ENCODE results near the gene MAST1.

Gene MAST1

DNA sequence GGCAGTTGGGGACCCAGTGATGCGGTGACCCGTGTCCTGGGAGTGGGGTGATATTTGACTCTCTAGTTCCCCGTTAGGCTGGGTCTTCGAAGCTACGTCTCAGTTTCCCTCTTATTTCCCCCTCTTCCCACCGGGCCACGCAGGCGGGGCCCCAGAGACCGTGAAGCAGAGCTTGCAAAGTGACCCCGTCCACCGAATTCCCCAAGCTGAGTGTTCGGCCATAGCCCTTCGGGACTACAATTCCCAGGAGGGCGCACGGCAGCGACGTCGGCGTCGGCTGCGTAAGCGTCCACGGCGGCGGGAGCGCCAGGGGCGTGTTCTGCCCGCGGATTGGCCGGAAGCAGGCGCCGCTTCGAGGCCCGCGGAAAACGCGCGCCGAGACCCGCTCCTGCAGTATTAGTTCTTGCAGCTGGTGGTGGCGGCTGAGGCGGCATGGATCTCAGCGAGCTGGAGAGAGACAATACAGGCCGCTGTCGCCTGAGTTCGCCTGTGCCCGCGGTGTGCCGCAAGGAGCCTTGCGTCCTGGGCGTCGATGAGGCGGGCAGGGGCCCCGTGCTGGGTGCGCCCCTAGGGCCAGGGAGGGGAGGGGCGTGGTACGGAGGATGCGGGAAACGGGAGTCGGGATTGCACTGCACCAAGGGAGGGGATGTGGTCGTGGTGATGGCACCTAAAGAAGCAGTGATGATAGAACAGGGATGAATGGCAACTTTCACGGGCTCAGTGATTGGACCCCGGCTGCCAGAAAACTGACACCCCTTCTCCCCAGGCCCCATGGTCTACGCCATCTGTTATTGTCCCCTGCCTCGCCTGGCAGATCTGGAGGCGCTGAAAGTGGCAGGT is 31.9 kb upstream of the MAST1 start, which contains the start of gene RNASEH2A (continued):
- TF ChIP-seq PRDM4 (tag by site-specific recombination; IDR thresholded peaks at IDR 0.05): peak; percentile 34; the same call in 1 of the 2 replicates
- no peak for TF ChIP-seq ZNF837 (tag by site-specific recombination; IDR thresholded peaks at IDR 0.05)
- TF ChIP-seq ZNF701 (tag by site-specific recombination; IDR thresholded peaks at IDR 0.05): no peak
- TF ChIP-seq ZNF266 (tag by site-specific recombination; IDR thresholded peaks at IDR 0.05; ENCODE audit: low read depth): no peak
- no peak for TF ChIP-seq ZNF114 (tag by site-specific recombination; IDR thresholded peaks at IDR 0.05)
- TF ChIP-seq SP7 (tag by site-specific recombination; IDR thresholded peaks at IDR 0.05): peak; percentile 85; the same call in 1 of the 2 replicates
- TF ChIP-seq ZNF560 (tag by site-specific recombination; IDR thresholded peaks at IDR 0.05; ENCODE audit: borderline replicate concordance): no peak
- TF ChIP-seq ZNF211 (tag by site-specific recombination; IDR thresholded peaks at IDR 0.05; ENCODE audit: low read depth): no peak
- TF ChIP-seq, protein P1, sequence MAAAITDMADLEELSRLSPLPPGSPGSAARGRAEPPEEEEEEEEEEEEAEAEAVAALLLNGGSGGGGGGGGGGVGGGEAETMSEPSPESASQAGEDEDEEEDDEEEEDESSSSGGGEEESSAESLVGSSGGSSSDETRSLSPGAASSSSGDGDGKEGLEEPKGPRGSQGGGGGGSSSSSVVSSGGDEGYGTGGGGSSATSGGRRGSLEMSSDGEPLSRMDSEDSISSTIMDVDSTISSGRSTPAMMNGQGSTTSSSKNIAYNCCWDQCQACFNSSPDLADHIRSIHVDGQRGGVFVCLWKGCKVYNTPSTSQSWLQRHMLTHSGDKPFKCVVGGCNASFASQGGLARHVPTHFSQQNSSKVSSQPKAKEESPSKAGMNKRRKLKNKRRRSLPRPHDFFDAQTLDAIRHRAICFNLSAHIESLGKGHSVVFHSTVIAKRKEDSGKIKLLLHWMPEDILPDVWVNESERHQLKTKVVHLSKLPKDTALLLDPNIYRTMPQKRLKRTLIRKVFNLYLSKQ (tag by site-specific recombination; IDR thresholded peaks at IDR 0.05; ENCODE audit: borderline replicate concordance): peak; percentile 6; the same call in 1 of the 2 replicates
- TF ChIP-seq REPIN1 (tag by site-specific recombination; IDR thresholded peaks at IDR 0.05; ENCODE audit: low read depth): peak; percentile 85; the same call in 1 of the 2 replicates
- 0 out of 2 replicates have a peak, but pooled peaks have one; percentile 39 for TF ChIP-seq ZNF843 (tag by site-specific recombination; IDR thresholded peaks at IDR 0.05)
- TF ChIP-seq ZBTB8A (tag by site-specific recombination; IDR thresholded peaks at IDR 0.05): peak; percentile 82
- TF ChIP-seq SP2 (tag by site-specific recombination; IDR thresholded peaks at IDR 0.05): peak; percentile 77
- TF ChIP-seq ZNF623 (tag by site-specific recombination; IDR thresholded peaks at IDR 0.05): no peak
- TF ChIP-seq, protein P2, sequence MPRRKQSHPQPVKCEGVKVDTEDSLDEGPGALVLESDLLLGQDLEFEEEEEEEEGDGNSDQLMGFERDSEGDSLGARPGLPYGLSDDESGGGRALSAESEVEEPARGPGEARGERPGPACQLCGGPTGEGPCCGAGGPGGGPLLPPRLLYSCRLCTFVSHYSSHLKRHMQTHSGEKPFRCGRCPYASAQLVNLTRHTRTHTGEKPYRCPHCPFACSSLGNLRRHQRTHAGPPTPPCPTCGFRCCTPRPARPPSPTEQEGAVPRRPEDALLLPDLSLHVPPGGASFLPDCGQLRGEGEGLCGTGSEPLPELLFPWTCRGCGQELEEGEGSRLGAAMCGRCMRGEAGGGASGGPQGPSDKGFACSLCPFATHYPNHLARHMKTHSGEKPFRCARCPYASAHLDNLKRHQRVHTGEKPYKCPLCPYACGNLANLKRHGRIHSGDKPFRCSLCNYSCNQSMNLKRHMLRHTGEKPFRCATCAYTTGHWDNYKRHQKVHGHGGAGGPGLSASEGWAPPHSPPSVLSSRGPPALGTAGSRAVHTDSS (tag by site-specific recombination; IDR thresholded peaks at IDR 0.05): no peak
- TF ChIP-seq ZBTB44 (tag by site-specific recombination; IDR thresholded peaks at IDR 0.05): 0 out of 2 replicates have a peak, but pooled peaks have one; percentile 33
- peak; percentile 89 for TF ChIP-seq ZNF692 (tag by site-specific recombination; IDR thresholded peaks at IDR 0.05)
- TF ChIP-seq, protein P3, sequence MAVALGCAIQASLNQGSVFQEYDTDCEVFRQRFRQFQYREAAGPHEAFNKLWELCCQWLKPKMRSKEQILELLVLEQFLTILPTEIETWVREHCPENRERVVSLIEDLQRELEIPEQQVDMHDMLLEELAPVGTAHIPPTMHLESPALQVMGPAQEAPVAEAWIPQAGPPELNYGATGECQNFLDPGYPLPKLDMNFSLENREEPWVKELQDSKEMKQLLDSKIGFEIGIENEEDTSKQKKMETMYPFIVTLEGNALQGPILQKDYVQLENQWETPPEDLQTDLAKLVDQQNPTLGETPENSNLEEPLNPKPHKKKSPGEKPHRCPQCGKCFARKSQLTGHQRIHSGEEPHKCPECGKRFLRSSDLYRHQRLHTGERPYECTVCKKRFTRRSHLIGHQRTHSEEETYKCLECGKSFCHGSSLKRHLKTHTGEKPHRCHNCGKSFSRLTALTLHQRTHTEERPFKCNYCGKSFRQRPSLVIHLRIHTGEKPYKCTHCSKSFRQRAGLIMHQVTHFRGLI (tag by site-specific recombination; IDR thresholded peaks at IDR 0.05): no peak
- no peak for TF ChIP-seq OVOL3 (tag by site-specific recombination; IDR thresholded peaks at IDR 0.05)
- no peak for TF ChIP-seq ZNF19 (tag by site-specific recombination; IDR thresholded peaks at IDR 0.05; ENCODE audit: low read depth)
- no peak for TF ChIP-seq ZNF626 (tag by site-specific recombination; IDR thresholded peaks at IDR 0.05)
- TF ChIP-seq KLF16 (tag by site-specific recombination; IDR thresholded peaks at IDR 0.05): peak; percentile 93
- TF ChIP-seq ZNF580 (tag by site-specific recombination; IDR thresholded peaks at IDR 0.05): 0 out of 2 replicates have a peak, but pooled peaks have one; percentile 53
- no peak for TF ChIP-seq MYNN (tag by site-specific recombination; IDR thresholded peaks at IDR 0.05; ENCODE audit: borderline replicate concordance)
- TF ChIP-seq ZFP37 (tag by site-specific recombination; IDR thresholded peaks at IDR 0.05): no peak
- no peak for TF ChIP-seq ZNF624 (tag by site-specific recombination; IDR thresholded peaks at IDR 0.05)
- peak; percentile 80 for TF ChIP-seq YY2 (tag by site-specific recombination; IDR thresholded peaks at IDR 0.05)
- no peak for TF ChIP-seq ZNF169 (tag by site-specific recombination; IDR thresholded peaks at IDR 0.05)
- TF ChIP-seq ZFHX2 (tag by site-specific recombination; conservative IDR thresholded peaks at IDR 0.05): no peak
